HG03045 (cell line): ENCODE data around the gene TLX1.

Source experiments
- ATAC-seq: cut with Tn5 transposase; IDR thresholded peaks from one replicate; pipeline ENCODE4 v1.9.1; 2021; ENCODE audit warnings: mild to moderate bottlenecking, moderate library complexity; ENCODE audit not compliant: unreplicated experiment

The TLX1 gene

DNA sequence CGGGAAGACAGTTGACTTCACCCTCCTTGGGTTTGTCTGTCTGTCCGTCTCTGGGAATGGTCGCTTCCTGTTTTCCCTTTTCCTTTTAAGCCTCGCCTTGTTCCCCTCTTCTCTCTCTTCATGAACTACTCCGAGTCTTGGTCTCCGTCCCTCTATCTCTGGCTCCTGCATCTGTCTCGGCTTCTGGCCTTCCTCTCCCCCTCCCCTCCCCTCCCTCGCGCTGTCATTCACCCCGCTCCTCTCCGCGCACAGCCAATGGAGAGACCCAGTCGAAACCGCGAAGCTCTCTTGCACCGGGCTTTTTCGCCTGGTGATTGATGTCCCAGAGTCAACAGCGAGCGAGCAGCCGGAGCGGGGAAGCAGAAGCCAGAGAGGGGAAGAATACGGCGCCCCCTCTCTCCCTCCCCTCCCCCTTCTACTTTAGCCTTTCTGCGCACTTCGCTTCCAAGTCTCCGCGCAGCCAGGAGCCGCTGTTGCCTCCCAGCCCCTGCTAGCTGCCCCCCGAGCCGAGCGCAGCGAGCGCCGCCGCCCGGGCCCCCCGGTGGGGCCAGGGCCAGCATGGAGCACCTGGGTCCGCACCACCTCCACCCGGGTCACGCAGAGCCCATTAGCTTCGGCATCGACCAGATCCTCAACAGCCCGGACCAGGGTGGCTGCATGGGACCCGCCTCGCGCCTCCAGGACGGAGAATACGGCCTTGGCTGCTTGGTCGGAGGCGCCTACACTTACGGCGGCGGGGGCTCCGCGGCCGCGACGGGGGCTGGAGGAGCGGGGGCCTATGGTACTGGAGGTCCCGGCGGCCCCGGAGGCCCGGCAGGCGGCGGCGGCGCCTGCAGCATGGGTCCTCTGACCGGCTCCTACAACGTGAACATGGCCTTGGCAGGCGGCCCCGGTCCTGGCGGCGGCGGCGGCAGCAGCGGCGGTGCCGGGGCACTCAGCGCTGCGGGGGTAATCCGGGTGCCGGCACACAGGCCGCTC is at the start of gene TLX1:
Gene TLX1 (plus strand): TSS at position 317 of the 978 bp plus-strand sequence. CDS start 242 bp downstream, at position 559.
- no peak for ATAC-seq

DNA sequence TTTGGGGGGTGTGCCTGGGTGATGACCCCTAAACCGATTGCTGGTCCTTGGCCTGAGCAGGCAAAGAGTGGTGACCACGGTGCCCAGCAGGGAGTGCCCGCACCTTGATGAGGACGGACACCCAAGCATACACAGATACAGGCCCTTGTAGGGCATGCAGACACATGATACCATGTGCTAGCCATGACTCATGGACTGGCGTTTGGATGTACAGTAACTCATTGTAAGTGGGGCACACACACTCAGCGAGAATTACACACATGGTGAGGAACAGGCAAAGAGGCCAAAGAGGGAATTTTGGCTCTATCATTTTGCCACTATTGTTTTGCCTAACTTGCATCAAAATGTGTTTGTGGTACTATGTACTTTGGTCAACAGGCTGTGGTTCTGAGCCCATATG is 45.3 kb upstream of the TLX1 start:
- no peak for ATAC-seq

DNA sequence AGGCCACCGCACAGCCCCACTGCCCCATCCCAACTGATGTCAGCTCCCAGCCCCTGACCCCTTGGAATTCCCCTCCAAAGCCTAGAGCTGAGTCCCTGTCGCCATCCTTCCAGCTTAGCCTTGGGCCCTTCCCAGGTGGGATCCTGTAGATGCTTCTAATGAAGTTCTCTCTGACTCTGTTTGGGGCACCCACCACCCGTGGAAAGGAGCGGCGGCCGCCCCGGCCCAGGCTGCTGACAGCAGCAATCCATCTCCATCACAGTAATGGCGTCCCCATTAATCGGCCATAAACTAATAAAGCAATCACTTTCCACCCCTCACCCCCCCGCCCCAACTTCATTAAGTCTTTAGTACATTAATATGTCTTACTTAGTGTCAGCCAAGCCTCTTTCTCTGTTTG is 43.7 kb upstream of the TLX1 start:
- ATAC-seq = no peak

DNA sequence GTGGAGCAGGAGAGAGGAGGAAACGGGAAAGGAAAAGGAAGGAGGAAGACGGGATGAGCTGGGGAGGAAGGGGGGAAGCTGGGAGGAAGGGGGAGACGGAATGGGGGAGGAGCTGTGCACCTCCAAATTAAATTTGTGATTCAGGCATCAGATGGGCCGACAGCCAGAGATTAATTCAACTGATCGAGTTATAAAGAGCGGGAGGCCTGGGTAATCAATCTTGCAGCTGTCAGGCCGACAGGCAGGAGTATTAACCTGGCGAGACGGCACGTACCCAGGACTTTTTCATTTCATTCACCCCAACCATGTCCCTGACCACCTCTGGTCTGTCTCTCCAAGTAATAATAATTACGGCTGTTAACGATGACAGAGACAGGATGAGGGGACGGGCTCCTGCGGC is 43.1 kb upstream of the TLX1 start:
- ATAC-seq = no peak

DNA sequence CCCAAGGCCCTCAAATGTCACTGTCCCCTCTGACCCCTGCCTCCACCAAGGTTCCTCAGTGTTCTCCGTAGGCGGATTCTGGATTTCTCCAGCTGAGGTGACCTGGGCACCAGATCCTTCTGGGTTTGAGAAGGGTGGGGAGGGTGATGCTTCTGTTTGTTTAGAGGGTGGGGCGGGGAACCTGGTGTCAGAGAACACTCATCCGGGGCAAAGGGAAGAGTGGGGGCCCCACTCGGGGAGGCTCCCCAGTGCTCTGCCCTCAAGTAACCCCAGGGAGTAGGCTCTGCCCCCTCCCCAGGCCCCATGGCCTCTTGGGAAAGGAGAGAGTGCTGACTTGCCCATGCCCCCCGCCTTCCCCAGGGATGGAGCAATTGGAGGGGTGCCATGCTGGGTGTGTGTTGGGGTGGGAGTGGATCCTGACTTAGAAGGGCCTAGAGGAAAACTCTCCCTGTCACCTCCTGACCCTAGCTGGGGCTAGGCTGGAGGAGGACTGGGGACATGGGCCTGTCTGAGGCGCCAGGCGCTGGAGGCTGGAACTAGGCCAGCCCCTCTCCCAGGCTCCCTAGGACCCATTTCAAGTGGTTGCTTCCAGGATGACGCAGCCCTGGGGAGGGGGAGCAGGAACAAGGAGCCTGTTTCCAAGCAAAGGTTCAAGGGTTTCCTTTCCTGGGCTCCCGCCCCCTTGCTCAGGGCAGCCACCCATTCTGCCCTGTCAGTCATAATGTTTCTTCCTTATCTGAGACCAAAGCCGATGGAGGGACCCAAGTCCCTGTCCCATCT is 41.4 kb upstream of the TLX1 start:
- ATAC-seq = no peak

DNA sequence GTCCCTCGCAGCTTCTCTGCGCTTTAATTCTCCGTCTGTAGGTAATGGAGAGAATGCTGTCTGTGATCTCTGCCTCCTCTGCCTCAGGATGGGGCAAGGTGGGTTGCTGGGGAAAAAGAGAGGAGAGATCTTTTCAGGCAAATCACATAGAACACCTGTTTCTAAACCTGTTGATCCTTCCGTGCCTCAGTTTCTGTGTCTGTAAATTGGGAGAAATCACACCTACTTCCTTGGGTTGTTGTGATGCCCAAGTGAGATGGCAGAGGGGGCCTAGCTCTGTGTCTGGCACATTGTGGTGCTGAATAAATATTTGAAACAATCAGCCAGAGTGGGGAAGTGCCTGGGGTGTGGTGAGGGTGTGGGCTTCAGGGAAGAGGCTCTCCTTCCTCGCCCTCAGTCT is 40.5 kb upstream of the TLX1 start:
- ATAC-seq = no peak

DNA sequence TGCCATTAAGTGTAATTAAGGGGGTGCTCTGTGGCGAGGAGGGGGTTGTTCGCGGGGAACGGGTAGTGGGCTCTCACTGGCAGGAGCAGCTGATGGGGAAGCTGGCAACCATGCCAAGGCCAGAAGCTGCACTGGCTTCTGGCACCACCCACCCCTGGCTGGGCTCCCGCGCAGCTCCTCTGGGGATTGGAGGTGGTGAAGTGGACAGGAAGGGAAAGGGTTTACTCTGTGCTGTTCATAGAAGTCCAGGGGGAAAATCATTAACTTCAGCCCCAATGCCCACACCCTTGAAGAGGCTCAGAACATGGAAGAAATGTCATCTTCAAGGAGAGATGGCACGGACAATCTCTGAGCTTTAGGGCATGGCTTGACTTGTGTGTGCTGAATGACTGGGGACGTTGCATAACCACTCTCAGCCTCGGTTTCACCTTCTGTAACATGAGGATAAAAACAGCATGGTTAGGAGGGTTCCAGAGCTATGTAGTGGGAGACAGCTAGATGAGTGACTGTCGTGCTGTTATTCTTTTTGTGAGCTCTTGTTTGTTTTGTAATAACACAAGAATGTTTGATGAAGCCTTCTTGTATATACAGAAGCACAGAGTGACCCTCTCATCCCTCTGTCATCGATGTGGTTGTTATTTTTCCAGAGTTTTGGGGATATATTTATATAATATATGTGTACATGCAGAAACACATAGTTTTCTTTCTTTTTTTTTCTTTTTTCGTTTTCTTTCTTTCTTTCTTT is 39.4 kb upstream of the TLX1 start:
- ATAC-seq = no peak

DNA sequence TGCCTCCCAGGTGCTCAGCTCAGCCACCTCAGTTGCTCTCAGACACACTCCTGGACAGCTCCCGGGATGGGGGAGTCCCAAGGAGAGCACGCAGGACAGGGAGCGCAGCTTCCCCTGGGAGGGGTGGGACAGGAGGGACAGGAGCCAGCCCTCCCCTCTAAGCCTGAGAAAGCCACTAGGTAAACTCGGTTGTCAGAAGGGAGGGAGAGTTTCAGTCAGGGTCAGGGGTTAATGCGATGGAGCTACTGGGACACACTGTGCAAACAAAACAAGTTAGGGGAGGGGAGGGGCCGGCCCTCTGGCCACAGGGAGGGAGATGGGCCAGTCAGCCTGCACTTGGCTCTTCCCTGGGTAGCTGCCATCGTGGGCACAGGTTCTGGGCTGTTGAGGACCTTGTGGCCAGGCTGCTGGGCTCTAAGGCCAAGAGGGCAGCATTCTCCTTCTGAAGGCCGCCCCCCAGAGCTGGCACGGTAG is 38.2 kb upstream of the TLX1 start:
- no peak for ATAC-seq

DNA sequence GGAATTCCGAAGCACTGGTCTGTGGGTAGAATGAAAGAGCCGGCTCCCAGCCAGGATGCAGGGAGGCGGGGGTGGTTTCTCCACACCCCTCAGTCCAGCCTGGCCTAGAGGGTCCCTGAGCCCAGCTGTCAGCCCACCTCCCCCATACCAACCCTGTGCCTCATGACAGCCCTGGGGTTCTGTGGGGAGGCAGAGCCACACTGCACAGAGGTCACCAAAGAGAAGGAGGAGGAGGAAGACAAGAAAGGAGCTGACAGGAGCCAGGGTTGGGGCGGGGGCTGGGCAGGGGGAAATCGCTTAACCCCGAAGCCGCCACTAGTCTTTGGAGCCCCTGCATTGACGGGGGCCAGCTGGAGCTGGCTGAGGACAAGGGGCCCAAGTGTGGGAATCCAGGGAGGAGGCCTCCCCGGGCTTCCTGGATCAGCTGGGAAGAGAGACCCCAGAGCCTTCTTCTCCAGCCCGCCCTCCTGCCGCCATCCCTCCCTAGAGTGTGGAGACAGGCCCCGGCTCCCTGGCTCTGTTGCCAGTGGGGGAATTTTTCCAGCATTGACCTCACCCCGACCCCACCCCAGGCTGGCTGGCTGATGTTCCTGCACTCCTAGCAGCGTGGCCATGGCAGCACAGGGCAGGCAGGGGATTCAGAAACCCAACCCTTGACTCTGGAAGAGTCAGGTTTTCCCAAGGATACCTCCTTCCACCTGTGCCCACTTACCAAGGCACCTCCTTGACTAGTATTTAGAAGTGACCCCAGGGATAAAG is 36.8 kb upstream of the TLX1 start:
- ATAC-seq = no peak

DNA sequence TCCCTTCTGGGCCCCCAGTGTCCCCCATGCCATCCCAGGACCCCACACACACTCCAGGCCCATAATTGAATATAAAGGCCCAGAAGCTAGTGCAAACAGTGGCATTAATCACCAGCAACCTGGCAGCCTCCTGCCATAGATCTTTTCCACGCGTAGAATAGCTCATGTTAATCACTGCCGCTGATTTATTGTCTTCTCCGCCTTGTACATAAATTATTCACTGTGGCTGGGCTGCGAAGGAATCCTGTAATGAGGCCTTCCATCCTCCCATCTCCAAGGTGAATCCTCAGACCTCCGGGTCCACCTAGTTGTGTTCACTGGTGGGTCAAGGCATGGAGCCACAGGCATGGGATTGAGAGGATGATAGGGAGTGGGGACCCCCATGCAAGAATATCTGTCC is 36.1 kb upstream of the TLX1 start:
- no peak for ATAC-seq

DNA sequence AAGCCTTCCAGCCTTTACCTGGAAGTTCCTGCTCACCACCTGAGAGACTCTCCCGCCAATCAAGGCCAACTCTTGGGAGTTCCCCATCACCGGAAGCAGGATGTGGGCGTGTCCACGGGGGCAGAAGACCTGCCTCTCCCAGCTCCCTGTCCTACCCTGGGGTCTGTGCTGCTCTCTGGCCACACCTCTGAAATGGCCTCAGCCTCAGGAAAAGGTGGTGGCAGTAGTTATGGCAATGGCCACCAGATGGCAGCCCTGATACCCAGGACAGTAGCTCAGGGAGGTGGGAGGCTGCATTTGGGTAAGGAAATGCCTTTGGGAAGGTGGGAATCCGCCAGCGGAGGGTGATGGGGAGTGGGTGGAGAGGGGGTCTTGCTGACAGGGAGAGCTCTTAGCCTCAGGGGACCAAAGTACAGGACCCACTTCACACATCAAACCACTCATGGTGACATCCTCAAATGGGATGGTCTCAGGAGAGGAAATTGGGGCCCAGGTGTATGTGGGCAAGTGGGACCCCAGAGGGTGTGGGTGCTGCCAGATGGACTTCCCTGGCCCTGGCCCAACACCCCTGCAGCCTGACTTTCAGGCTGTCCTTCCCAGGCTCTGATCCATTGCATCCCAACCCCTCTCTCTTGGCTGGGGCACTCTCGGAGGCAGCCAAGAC is 35.4 kb upstream of the TLX1 start:
- no peak for ATAC-seq

DNA sequence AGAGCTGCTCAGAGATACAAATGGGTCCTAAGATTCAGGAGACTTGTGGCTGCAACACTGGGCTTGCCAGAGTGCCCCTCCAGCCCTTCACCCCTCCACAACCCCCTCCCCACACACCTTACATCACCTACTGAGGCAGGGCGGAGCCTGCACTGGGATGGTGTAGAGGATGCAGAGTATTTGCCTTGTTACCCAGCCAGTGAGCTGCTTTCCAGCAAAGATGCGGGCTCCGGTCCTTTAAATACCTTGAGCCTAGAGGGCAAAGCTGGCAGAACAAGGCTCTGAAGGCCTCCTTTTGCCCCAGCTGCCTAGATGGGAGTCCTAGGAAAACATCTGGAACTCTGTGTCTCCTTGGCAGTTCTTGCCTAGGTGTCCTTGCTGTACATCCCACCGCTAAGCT is 34.7 kb upstream of the TLX1 start:
- no peak for ATAC-seq

DNA sequence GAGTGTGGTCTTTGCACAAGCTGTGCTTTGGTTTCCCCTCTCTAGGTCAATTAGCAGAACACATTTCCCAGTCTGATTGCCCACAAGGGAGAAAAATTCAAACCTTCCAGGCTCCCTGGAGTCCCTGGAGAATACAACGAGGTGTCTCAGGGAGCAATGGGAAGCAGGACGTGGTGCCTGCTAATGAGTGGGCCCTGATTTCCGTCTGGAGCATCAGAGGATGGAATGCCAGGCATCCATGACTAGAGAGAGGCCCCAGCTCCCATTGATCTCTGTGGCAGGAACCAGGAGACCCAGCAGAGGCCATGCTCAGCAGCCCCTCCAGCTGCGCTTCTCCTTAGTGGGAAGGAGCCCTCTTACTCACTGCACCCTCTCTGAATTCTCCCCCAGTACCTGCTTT is 33.2 kb upstream of the TLX1 start:
- no peak for ATAC-seq

DNA sequence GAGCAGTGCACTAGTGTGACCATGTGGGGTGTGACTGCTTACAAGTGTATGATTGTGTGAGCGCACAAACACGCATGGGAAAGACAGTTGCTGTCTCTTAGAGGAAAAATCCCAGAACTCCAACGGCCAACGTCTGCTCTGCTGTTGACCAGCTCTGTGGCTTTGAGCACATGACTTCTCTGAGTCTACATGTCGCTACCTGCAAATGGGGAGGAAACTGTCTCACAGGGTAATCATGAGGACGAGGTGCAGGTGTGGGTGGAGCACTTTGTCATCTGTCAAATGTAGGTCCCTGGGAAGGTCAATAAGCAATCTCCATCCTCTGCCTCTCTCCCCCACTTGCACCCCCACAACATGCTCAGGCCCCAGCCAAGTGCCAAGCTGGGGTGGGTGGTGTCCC is 31.2 kb upstream of the TLX1 start:
- no peak for ATAC-seq

DNA sequence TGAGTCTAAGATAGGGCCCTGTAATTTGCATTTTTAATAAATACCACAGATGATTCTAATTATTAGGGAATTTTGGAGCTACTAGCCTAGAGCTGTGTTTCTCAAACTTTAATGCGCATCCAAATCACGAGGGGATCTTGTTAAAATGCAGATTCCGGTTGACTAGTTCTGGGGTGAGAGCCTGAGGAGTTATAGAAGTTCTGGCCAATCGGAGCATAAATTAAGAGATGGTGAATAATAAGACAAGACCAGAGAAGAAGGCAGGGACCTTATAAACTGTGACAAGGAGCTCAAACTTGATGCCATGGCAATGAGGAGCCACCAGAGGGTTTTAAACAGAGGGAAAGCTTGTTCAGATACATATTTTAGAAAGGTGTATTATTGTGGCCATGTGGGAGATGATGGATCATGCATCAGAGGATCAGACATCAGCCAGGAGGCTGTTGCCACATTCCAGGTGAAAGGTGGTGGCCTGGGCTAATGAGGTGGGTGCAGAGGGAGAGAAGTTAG is 29.7 kb upstream of the TLX1 start:
- ATAC-seq = no peak

DNA sequence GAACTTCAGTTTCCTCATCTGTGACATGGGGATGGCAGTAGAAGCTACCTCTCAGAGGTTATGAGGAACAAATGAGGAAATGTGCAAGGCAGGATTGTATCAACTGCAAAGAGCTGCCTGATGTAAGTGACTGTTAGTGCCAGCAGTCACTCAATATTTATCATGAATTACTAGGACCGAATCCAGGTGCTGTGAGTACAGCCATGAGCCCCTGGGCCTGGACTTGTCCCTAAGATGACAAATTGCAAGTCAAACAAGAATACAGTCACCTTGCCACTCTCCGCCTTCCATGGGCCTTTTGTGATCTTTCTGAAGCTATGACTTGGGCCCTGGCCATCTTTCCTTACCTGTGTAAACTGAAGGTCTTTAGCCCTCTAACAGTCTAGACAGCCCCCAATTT is 27.7 kb upstream of the TLX1 start:
- ATAC-seq = no peak

DNA sequence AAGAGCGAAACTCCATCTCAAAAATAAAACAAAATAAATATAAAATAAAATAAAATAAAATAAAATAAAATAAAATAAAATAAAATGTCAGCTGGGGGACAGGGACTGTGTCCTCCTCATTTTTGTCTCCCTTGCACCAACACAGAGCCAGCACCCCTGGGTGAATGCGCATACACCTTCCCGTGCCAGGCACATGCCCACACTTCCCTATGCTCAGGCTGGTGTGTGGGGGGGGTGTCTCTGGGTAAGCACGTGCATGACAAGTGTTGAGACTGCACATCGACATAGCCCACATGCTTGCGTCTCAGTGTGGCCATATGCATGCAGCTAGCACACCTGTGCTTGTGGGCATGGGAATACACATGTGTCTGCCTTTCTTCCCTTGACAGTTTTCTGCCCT is 24.7 kb upstream of the TLX1 start:
- no peak for ATAC-seq

DNA sequence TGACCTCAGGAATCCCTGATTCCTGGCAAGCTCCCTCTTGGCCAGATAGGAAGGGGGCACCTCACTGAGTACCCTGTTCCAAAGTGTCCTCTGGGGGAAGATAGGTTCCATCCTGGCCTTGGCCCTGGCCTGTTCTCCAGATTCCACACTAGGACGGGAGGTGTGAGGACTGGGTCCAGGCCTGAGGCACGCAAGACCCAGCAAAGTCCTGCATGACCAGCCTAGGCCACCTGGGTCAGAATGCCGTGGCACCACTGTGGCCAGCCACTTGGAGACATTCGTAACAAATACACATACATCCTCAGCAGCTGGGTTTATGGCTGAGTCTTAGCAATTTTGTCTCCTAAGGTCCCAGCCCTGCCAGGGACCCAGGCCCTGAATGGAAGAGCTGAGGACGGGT is 23.3 kb upstream of the TLX1 start:
- no peak for ATAC-seq

DNA sequence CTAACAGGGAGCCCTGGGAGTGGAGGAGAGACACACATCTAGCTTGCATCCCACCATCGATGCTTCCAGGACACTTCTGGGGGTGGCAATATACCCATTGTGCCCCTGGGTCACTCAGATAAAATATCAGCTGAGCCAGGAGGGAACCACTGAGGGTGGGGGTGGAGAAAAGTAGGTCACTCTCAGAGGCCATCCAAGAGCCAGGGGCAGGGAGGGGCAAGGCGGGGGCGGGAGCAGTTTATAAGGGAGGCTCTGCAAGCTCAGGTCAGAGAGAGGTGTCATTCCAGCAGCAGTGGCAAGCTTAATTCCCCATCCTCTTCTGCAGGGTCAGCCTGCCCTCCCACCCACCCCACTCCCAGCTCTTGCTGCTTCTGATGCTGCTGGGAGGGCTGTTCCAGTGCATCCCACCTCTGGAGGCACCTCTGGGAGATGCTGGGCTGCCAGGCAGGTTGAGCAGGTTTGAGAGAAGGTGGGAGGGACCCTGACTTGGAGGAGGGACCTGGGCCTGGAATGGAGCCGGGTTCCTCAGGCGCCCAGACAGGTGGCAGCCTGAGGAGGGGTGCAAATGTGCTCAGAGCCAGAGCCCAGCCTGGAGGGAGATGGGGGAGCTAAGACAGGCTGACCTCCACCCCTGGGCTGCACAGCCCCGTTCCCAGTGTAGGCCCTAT is 20.1 kb upstream of the TLX1 start:
- no peak for ATAC-seq
